Right cardiac atrium (tissue), 5 donors: ENCODE data around the gene FLT3. TPM values are rescaled to one million over a fixed set of nuclear protein-coding genes. Genes with fewer than 3 reads are reported as not detected.
"Not testable (repeated sequence)": the region's sequence is repeated elsewhere in the genome, so short reads cannot be mapped to it uniquely, and the experiment has no call there.

ENCODE experiments used
- ATAC-seq, 2 donors: fragments of 200-7000 bp; cut with Tn5 transposase; one replicate each; pipeline versions ENCODE4 v1.8.0 to v1.9.1; 2020; ENCODE audit warnings: moderate library complexity in 2 of 2, mild to moderate bottlenecking in 1 of 2
- DNase-seq, 3 donors: peaks; one replicate each; pipeline ENCODE4 v3.0.0-alpha.2; 2020
- H3K27ac ChIP-seq: one replicate; pipeline ENCODE4 v1.5.1; 2013; ENCODE audit warnings: mild to moderate bottlenecking, low read length, control low read depth, moderate library complexity
- H3K27me3 ChIP-seq: one replicate; pipeline ENCODE4 v1.6.1; 2013; ENCODE audit not compliant: control insufficient read depth, insufficient read depth
- H3K4me1 ChIP-seq: one replicate; pipeline ENCODE4 v1.6.1; 2013; ENCODE audit warnings: low read length; ENCODE audit not compliant: control insufficient read depth, insufficient read depth
- H3K4me3 ChIP-seq: one replicate; pipeline ENCODE4 v1.5.1; 2013; ENCODE audit warnings: low read length, control low read depth
- H3K9me3 ChIP-seq: one replicate; pipeline ENCODE4 v1.6.1; 2013; ENCODE audit warnings: low read length; ENCODE audit not compliant: control insufficient read depth
- WGBS: extraction: QIAGEN DNeasy Blood & Tissue Kit; methylation state at CpG from one replicate; pipeline ENCODE4 v1.1.7; 2013; 5-methylcytosine and 5-hydroxymethylcytosine counted together
- intact Hi-C, 4 donors: fragments of 100-400 bp; cut with DNase I; formaldehyde crosslinking; loops; one replicate each; pipeline versions ENCODE4 v1.11.0 to v1.14.0; 2022 to 2023
- polyA plus RNA-seq: library from polyadenylated mRNA; stranded (reverse); fragments of 200-250 nt; gene quantifications from one replicate; pipeline ENCODE4 v1.2.3, GENCODE V29; 2013
- total RNA-seq, 4 donors: library from RNA; stranded (reverse); fragmentation: NEBNext Ultra II Directional; extraction: Animal tissue kit (Norgen Biotek cat#: 25700); gene quantifications; one replicate each; pipeline ENCODE4 v1.2.1, GENCODE V29; 2021
- donor health status: healthy with polysubstance abuse.
- donor health status: DM: no; HTN: yes; CAD: no.
- donor health status: DM: no; HTN: no; CAD: no.
- donor health status: DM: no; HTN: yes; CAD: no; lungs with severe emphysema.
- donor health status: DM: yes; HTN: yes; CAD: no.

Gene FLT3
- total and polyA plus RNA-seq, 5 donors = 0.09 to 0.37 (median 0.12) TPM; not detected in 1

DNA sequence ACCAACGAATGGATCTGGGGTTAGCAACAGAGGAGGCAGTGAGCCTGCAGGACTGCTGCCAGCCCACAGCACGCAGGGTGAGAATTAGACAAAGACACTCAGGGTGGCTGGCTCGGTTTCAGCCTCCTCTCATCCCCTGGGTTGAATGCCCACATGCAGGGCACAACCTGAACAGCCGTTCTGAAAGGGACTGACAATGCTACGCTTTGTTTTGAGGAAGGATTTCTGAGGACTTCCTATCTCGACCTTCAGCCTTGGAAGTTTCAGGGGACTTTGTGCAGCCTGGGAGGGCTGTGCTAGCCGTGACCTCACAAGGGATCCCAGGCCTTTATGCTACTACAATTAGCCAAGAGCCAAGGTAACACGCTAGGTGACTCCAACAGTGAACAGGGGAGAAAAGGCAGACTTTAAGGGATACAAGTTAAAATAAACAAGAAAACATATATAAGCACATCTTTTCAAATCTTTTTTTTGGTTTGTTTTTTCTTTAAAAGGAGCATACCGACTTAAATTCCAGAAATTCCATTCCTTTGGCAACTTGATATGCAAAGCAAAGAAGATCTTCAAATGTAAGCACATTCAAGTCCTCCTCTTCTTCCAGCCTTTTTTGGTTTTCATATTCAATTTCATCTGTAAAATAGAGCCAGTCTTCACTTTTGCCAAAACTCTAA lies 77.4 kb downstream of the FLT3 start:
- 44% methylated on average over 9 of the region's 9 CpGs for WGBS
- DNase-seq (peak in 1 of 3 donors; percentile 70), ATAC-seq (peak; percentile 31 to 50)
- Histone ChIP-seq H3K27ac (no peak overlapping the region), H3K4me1 (no peaks in the 10 kb centered on the region), H3K9me3 (no peaks in the 10 kb centered on the region), H3K4me3 (no peak overlapping the region), H3K27me3 (no peaks in the 10 kb centered on the region)
- intact Hi-C loops = no loop called here

DNA sequence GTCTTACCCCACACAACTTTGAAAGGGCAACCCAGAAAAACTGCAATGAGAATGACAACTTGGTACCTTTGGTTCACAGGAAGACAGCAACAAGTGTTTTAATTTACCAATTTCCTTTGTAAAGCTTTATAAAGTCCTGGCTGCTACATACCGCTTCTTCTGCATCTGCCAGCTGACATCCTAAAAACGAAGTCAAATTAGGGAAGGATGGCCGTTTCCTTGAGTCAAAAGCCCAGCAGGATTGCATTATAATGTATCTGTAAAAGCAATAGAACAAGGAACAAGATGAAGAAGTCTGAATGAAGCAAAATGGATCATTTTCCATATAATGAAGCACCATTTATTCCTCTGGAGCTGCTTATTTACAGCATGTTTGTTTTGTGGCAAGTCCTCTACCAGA lies 86.1 kb downstream of the FLT3 start:
- intact Hi-C loops = no loop called here
- no peak for ATAC-seq
- no peak overlapping the region for H3K27ac ChIP-seq
- H3K27me3 ChIP-seq = no peaks in the 10 kb centered on the region
- WGBS = 47% methylated on average over 3 of the region's 3 CpGs
- no peaks in the 10 kb centered on the region for H3K4me1 ChIP-seq
- no peak overlapping the region for H3K4me3 ChIP-seq
- no peaks in the 10 kb centered on the region for H3K9me3 ChIP-seq
- no peak for DNase-seq

DNA sequence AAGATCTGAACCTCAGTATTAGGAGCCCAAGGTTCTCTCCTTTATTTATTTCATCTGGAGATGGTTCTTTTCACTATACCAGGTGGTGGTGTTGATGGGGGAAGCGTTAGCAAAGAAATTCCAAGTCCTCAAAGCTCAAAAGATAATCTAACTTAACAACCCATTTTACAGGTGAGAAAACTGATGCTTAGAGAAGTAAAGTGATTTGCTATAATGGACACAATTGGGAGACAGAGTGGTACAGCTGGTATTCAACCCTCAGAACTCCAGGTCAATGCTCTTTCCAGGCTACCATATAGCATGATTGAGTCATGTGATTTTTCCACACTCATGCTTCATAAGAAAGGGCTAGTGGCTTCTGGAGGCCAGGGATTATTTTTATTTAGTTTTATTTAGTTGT lies 86.9 kb downstream of the FLT3 start:
- no peak overlapping the region for H3K27ac ChIP-seq
- ATAC-seq (no peak), DNase-seq (no peak)
- no peak overlapping the region for H3K4me3 ChIP-seq
- intact Hi-C loops = no loop called here
- no peaks in the 10 kb centered on the region for H3K27me3 ChIP-seq
- H3K4me1 ChIP-seq = no peaks in the 10 kb centered on the region
- WGBS = 82% methylated on average over 1 of the region's 1 CpG
- H3K9me3 ChIP-seq = no peaks in the 10 kb centered on the region

DNA sequence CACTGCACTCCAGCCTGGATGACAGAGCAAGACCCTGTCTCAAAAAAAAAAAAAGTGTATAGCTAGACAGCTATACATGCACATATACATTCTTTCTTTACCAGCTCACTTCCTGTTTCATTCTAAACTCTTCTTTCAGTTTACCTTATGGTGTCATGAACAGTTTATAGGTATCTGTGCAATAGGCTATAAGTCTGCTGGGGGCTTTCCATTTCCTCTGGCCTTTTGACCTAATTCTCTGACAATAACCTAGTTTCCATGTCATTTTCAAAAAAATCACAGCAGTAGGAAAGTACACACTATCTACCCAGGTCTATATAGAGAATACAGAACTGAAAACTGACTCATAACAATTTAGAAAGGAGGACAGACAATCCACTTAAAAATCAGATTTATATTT lies 87.5 kb downstream of the FLT3 start:
- H3K27me3 ChIP-seq = no peaks in the 10 kb centered on the region
- intact Hi-C loops = no loop called here
- no peaks in the 10 kb centered on the region for H3K9me3 ChIP-seq
- no peaks in the 10 kb centered on the region for H3K4me1 ChIP-seq
- ATAC-seq (no peak), DNase-seq (no peak)
- no peak overlapping the region for H3K27ac ChIP-seq
- no peak overlapping the region for H3K4me3 ChIP-seq

DNA sequence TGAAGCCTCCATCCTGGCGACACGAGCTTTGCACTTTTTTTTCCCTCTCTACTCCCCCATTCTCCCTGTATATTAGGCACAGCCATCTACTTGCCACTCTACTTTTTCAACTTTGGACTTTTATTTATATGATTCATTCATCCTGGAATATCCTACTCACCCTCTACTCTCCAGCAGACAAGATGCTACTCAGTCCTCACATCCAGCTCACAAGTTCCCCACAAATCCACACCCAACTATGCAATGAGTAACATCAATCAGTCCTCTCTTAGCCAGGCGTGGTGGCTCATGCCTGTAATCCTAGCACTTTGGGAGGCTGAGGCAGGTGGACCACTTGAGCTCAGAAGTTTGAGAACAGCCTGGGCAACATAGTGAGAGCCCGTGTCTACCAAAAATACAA lies 88.0 kb downstream of the FLT3 start:
- Histone ChIP-seq H3K4me1 (no peaks in the 10 kb centered on the region), H3K4me3 (no peak overlapping the region), H3K27ac (no peak overlapping the region), H3K9me3 (no peaks in the 10 kb centered on the region), H3K27me3 (no peaks in the 10 kb centered on the region)
- WGBS = 87% methylated on average over 4 of the region's 4 CpGs
- ATAC-seq (no peak), DNase-seq (no peak)
- intact Hi-C loops = no loop called here

DNA sequence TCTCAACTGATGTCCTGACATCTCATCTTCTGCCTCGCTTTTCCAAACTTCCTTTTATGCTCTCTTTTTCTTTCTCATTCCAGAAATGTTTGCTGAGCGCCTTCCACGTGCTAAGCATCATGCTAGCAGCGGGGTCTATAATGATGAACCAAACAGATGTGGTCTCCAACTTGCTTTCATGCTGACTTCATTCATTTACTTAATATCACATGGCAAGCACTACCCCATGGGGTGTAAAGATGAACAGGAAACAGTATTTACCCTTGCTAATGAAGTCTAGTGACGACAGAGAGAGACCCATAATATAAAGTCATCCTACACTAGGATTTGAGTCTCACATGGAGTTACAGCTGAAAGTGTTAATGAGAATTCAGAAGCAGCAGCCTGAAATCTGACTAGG lies 90.3 kb downstream of the FLT3 start:
- no peak overlapping the region for H3K27ac ChIP-seq
- ATAC-seq (no peak), DNase-seq (no peak)
- H3K4me3 ChIP-seq = no peak overlapping the region
- WGBS = 73% methylated on average over 5 of the region's 5 CpGs
- H3K27me3 ChIP-seq = no peaks in the 10 kb centered on the region
- no peaks in the 10 kb centered on the region for H3K9me3 ChIP-seq
- no peaks in the 10 kb centered on the region for H3K4me1 ChIP-seq
- intact Hi-C loops = no loop called here

DNA sequence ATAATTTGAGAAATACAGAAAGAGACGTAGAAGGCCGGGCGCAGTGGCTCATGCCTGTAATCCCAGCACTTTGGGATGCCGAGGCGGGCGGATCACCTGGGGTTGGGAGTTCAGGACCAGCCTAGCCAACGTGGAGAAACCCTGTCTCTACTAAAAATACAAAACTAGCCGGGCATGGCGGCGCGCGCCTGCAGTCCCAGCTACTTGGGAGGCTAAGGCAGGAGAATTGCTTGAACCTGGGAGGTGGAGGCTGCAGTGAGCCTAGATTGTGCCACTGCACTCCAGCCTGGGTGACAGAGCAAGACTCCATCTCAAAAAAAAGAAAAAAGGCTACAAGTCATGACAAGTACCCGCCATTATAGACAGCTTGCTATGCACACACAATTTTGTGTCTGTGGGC lies 95.4 kb downstream of the FLT3 start:
- WGBS = 95% methylated on average over 13 of the region's 13 CpGs
- H3K4me1 ChIP-seq, H3K4me3 ChIP-seq, H3K27ac ChIP-seq, intact Hi-C loops, H3K27me3 ChIP-seq, ATAC-seq, H3K9me3 ChIP-seq, DNase-seq: not testable (repeated sequence)

DNA sequence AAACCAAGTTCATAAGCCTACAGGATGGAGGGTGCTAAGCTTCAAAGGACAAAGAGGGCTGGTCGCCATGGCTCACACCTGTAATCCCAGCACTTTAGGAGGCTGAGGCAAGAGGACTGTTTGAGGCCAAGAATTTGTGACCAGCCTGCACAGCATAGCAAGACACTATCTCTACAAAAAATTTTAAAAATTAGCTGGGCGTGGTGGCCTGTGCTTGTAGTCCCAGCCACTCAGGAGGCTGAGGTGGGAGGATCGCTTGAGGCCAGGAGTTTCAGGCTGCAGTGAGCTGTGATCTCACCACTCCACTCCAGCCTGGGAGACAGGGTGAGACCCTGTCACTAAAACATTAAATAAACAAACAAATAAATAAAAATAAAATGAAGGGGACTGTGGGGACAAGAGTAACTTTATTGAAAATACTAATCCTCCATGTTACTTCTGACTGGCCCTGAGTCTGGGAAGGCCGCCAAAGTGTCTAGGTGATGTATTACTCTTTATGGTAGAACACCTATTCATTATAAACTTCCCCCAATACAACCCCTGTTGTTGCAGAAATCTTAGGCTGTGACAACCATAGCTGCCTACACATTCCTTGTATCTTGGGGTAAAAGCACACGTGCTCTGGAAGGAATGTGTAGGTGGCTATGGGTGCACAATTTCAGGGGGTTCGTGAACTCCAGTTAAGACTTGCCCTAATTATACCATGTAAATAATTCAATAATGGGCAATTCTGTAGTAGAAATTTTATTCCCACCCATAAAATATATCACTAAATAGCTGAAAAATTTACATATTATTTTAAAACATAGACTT lies 97.3 kb downstream of the FLT3 start:
- H3K9me3 ChIP-seq = no peaks in the 10 kb centered on the region
- H3K4me1 ChIP-seq = no peaks in the 10 kb centered on the region
- no peak for ATAC-seq
- no peak for DNase-seq
- intact Hi-C loops = no loop called here
- H3K27ac ChIP-seq = no peak overlapping the region
- WGBS = 86% methylated on average over 6 of the region's 6 CpGs
- H3K4me3 ChIP-seq = no peak overlapping the region
- no peaks in the 10 kb centered on the region for H3K27me3 ChIP-seq

DNA sequence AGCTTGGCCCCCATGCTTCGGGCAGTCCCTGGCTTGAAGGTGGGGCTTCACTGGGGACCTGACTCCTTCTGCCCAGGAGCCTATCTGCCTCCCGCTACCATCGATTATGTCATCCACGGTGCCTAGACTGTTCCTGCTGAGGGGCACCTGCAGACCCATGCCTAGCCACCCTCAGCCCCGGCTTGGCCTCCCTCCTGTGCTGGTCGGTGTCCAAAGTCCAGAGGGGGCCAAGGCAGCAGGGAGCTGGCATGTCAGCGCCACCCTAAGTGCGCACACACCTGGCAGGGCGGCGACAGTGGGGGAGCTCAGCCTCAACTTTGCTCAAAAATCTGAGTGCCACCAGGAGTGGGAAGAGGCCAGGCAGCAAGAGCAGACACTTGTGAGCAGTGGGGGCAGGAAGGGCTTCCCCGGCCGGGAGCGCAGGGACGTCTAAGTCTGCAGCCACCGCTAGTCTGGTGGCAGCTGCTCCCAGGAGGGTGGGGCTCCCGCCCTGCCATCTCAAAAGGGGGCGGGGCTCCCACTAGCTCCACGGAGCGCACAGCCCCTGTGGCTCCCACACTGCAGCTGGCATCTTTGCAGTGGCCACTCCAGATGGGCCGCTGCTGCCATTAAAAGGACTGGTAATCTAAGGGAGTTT lies 98.4 kb downstream of the FLT3 start:
- peak in 1 of 2 donors; percentile 38 for ATAC-seq
- intact Hi-C loops = no loop called here
- no peaks in the 10 kb centered on the region for H3K4me1 ChIP-seq
- no peak overlapping the region for H3K27ac ChIP-seq
- WGBS = 82% methylated on average over 20 of the region's 20 CpGs
- no peaks in the 10 kb centered on the region for H3K9me3 ChIP-seq
- H3K27me3 ChIP-seq = no peaks in the 10 kb centered on the region
- DNase-seq = peak in 1 of 3 donors; percentile 49
- H3K4me3 ChIP-seq = no peak overlapping the region

DNA sequence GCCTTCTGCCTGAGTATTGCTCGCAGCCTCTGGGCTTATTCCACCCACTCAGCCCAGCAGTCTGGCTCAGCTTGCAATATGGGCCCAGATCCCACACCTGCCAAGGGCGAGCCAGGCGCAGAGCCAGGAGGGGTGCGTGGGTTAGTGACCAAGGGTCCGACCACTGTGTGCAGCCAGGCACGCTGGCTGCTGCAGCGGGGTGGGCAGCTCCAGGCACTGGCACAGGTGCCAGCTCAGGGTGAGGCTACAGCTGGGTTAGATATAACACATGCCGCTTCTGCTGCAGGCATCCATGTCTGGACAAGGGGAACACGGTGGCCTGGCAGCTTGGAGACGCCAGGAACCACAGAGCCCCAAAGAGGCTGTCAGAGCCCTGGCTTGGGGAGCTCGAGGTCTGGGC lies 99.3 kb downstream of the FLT3 start:
- Histone ChIP-seq H3K4me1 (no peaks in the 10 kb centered on the region), H3K9me3 (no peaks in the 10 kb centered on the region), H3K4me3 (no peak overlapping the region), H3K27ac (no peak overlapping the region), H3K27me3 (no peaks in the 10 kb centered on the region)
- ATAC-seq = peak in 1 of 2 donors; percentile 20
- 86% methylated on average over 11 of the region's 11 CpGs for WGBS
- intact Hi-C loops = no loop called here
- DNase-seq = peak in 1 of 3 donors; percentile 60

DNA sequence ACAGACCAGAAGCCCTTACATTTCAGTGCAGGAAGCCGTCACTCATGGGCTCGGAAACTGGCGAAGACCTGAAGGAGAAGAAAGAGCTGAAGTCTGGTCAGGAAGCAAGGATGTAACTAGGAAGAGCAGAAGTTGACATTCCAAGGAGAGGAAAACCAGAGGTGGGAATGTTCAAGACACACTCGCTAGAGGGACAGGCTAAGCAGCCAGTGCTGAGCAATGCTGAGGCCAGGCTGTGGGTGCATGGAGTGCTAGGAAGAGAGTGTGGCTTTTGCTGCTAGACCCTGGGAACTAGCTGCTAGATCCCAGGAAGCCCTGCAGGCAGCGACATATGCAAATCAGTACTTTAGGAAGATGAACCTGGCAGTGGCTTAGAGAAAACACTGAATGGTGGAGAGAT lies 99.8 kb downstream of the FLT3 start:
- ATAC-seq = no peak

More for the DNA sequence above, 99.8 kb downstream of the FLT3 start:
- Histone ChIP-seq H3K4me3 (no peak overlapping the region), H3K9me3 (no peaks in the 10 kb centered on the region), H3K27me3 (no peaks in the 10 kb centered on the region), H3K27ac (no peak overlapping the region), H3K4me1 (no peaks in the 10 kb centered on the region)
- DNase-seq = no peak
- 31% methylated on average over 5 of the region's 5 CpGs for WGBS
- intact Hi-C loops = no loop called here
